ENCODE results near the gene ASZ1.

DNA sequence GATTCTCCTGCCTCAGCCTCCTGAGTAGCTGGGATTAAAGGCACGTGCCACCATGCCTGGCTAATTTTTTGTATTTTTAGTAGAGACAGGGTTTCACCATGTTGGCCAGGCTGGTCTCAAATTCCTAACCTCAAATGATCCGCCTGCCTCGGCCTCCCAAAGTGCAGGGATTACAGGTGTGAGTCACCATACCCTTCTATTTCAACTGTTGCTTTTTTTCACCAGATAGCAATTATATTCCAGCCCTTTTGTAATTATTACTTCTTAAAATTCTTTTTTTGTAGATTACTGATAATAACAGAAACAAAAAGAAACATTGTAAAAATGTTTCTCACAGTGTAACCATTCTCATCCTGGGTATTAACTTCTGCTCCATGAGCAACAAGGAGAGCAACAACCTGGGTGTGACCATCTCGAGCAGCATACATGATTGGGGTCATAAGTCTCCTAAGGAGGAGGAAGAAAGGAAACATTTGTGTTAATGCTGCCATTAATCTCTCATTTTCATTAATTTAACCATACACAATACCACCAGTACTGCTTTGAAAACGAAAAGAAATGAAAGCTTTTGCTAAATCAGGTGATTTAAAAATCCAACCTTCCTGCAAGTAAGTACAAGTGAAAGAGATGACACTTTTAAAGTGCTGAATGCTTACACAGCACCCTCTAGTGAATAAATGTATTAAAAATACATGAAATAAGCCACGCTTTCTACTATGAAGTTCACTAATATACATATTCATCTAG, 41.8 kb downstream of the ASZ1 start:
- TF ChIP-seq, protein P1, sequence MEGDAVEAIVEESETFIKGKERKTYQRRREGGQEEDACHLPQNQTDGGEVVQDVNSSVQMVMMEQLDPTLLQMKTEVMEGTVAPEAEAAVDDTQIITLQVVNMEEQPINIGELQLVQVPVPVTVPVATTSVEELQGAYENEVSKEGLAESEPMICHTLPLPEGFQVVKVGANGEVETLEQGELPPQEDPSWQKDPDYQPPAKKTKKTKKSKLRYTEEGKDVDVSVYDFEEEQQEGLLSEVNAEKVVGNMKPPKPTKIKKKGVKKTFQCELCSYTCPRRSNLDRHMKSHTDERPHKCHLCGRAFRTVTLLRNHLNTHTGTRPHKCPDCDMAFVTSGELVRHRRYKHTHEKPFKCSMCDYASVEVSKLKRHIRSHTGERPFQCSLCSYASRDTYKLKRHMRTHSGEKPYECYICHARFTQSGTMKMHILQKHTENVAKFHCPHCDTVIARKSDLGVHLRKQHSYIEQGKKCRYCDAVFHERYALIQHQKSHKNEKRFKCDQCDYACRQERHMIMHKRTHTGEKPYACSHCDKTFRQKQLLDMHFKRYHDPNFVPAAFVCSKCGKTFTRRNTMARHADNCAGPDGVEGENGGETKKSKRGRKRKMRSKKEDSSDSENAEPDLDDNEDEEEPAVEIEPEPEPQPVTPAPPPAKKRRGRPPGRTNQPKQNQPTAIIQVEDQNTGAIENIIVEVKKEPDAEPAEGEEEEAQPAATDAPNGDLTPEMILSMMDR (IDR thresholded peaks at IDR 0.05; ENCODE audit: low read depth, low read length), result peak; percentile 73
- no peak for TF ChIP-seq EZH2phosphoT487 (IDR thresholded peaks at IDR 0.05; ENCODE audit: low read depth)

All from OCI-LY3 (cell line).